GM19193 (cell line): ENCODE data around the gene CTR9.

Experiments used
- POLR2A ChIP-seq: IDR thresholded peaks from 4 replicates; pipeline ENCODE4 v1.6.1; 2011; ENCODE audit not compliant: insufficient read depth, insufficient read length; ENCODE audit errors: extremely low read depth

CTR9 gene

GRCh38 chr11:10728789-10729472 lies 22.1 kb upstream of the CTR9 start:
- TF ChIP-seq POLR2A, result no peak

- no peak for TF ChIP-seq POLR2A
These were observed 20.9 kb upstream of the CTR9 start for GRCh38 chr11:10730151-10730550.

DNA sequence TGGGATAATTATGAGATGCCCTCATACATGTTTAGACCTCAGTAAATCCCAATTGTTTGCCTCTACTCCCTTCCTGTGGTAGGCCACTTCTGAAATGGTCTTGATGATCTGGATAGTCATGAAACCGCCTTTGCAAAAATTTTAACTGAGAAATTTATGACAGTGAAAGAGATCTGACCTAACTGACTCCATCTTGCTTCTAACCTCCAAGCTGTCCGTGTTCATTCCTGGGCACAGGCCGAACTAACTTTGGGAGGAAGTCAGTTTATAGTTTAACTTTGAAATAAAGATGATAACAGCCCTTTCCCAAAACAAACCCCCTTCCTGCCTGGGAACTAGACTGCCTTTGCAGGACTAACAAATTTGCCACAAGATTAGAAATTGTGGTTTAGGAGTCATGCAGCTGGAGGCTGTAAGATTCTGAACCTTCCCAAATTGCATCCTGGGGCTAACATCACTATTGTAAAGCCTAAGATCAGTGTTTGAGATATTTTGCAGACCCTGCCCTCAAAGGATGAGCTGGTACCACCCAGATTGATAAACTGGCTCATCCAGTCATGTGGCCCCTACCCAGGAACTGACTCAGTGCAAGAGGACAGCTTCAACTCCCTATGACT lies 19.9 kb upstream of the CTR9 start:
- TF ChIP-seq POLR2A, result no peak

GRCh38 chr11:10735481-10736475 lies 15.3 kb upstream of the CTR9 start:
- no peak for TF ChIP-seq POLR2A

GRCh38 chr11:10742460-10743208 lies 8.4 kb upstream of the CTR9 start:
- no peak for TF ChIP-seq POLR2A

GRCh38 chr11:10743354-10744000 lies 7.6 kb upstream of the CTR9 start:
- no peak for TF ChIP-seq POLR2A

DNA sequence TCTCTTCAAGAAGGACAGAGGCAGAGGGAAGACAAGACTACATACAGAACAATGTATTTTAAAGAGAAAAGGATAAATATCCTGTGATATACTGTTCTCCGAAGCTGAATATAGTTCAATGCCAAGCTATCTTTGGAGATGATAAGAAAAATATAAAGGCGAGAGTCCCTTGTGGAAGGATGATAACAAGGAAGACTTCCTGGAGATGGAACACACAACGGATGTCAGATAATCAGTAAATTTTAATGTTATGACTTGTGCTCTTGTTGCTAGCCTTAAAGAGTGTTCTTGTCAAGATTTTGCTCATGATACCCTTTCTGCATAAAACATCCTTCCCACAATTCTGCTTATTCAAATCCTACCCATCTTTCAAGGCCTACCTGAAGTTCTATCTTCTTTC lies 6.8 kb upstream of the CTR9 start:
- no peak for TF ChIP-seq POLR2A

GRCh38 chr11:10746871-10747270 lies 4.2 kb upstream of the CTR9 start:
- no peak for TF ChIP-seq POLR2A

- TF ChIP-seq POLR2A, result no peak
These were observed 3.3 kb upstream of the CTR9 start for GRCh38 chr11:10747733-10748132.

DNA sequence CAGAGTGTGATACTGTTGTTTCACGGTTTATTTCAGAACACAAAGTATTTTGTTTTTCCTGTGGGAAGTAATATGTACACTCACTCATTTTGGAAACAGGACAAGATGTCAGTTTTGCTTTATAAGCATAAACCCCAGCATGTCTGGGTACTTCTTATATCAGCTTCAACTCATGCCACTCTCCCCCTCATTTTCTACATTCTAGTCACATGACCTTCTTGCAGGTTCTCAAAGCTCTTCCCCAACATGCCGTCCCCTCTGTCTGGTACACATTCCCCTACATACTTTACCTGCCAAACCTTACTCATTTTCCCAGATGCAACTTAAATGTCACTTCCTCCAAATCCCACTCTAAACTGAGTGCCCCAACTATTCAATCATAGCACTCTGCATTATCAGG lies 1.6 kb upstream of the CTR9 start:
- TF ChIP-seq POLR2A, result no peak

GRCh38 chr11:10751581-10751940 lies 515 bp downstream of the CTR9 start:
- TF ChIP-seq POLR2A, result no peak

DNA sequence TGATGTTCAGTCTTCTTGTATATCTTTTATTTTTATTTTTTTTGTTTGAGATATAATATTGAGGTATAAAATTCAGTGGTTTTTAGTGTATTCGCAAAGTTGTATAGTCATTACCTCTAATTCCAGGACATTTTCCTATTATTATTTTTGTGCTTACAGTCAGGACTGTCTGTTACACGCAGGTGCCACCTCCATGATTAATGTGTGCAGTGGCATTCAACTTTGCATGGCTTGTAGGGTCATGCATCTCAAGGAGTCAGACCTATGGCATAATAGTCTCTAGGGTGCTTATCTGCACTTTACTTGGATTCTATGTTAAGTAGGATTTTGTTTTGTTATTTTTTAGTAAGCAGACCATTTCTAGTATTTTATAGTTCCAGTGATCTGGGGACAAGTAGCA lies 1.0 kb downstream of the CTR9 start:
- no peak for TF ChIP-seq POLR2A

DNA sequence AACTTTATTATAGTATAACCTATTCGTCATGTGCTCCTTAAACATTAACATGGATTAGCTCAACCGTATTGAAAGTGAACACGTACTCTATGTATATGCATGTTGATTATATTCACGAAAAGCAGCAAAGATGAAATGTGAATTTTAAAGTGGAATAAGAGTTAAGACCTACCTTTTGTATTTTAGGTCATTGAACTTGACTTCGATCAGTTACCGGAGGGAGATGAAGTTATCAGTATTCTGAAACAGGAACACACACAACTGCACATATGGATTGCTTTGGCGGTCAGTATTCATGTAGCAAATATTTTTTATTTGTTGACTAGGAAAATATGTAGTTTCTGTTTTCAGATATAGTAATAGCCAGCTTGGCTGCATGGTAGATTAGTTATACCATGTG lies 1.4 kb downstream of the CTR9 start:
- no peak for TF ChIP-seq POLR2A

GRCh38 chr11:10758957-10759356 lies 7.9 kb downstream of the CTR9 start:
- no peak for TF ChIP-seq POLR2A
